NB4 (cell line): ENCODE data around the gene MC2R.

Experiments
- POLR2A ChIP-seq: IDR thresholded peaks from 2 replicates; pipeline ENCODE4 v1.6.1; 2011; ENCODE audit warnings: mild to moderate bottlenecking; ENCODE audit not compliant: insufficient read length; ENCODE audit errors: extremely low read depth
- TF ChIP-seq, protein P1 (sequence below): IDR thresholded peaks from one replicate; pipeline ENCODE4 v1.5.1; 2012; ENCODE audit warnings: low read depth, low read length

DNA sequence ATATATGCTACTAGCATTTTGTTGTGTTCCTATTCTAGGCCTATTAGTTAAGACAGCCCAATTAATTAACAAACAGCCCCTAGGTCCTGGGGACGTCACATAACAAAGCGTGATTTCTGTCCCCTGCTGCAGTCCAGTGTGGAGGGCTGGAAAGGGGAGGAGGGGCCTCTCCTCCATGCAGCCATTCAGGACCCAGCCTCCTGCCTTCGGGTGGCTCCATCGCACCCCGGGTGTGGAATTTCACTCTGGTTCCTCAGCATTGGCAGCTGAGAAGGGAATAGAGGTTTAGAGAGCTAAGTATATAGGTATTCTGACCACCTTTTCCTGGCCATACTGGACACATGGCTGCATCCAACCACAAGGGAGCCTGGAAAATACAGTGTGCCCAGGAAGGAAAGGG, 42.4 kb downstream of the MC2R start:
- TF ChIP-seq, protein P1, sequence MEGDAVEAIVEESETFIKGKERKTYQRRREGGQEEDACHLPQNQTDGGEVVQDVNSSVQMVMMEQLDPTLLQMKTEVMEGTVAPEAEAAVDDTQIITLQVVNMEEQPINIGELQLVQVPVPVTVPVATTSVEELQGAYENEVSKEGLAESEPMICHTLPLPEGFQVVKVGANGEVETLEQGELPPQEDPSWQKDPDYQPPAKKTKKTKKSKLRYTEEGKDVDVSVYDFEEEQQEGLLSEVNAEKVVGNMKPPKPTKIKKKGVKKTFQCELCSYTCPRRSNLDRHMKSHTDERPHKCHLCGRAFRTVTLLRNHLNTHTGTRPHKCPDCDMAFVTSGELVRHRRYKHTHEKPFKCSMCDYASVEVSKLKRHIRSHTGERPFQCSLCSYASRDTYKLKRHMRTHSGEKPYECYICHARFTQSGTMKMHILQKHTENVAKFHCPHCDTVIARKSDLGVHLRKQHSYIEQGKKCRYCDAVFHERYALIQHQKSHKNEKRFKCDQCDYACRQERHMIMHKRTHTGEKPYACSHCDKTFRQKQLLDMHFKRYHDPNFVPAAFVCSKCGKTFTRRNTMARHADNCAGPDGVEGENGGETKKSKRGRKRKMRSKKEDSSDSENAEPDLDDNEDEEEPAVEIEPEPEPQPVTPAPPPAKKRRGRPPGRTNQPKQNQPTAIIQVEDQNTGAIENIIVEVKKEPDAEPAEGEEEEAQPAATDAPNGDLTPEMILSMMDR: no peak
- TF ChIP-seq POLR2A: no peak
